ENCODE measurements around the gene RET. TPM values are rescaled to one million over a fixed set of nuclear protein-coding genes. Genes with fewer than 3 reads are reported as not detected.
A peak's percentile ranks its signal among the peaks of the same experiment; 100 is the strongest.

RET gene
- total RNA-seq, 8 experiments from 2014 or later = 0.36 to 24.1 (median 0.71) TPM

DNA sequence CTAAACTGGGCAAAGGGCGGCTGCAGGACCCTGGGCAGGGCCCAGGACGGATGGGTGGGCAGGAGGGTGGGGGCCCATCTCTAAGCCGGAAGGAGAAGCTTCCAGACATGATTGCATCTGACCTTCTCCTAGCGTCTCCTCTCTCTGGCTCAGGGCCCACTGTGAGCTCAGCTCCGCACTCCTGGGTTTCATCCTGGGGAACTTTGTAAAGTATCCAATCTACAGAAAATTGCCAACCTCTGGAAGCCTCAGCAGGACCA, 8.8 kb upstream of the RET start:
- WGBS, 10 experiments = 90 to 100% methylated on average over 1 to 2 of the region's 5 CpGs; no CpG with 5 or more reads in 8 of the 10 experiments
- ATAC-seq (replicated peaks in 6 of 8) = no peak

DNA sequence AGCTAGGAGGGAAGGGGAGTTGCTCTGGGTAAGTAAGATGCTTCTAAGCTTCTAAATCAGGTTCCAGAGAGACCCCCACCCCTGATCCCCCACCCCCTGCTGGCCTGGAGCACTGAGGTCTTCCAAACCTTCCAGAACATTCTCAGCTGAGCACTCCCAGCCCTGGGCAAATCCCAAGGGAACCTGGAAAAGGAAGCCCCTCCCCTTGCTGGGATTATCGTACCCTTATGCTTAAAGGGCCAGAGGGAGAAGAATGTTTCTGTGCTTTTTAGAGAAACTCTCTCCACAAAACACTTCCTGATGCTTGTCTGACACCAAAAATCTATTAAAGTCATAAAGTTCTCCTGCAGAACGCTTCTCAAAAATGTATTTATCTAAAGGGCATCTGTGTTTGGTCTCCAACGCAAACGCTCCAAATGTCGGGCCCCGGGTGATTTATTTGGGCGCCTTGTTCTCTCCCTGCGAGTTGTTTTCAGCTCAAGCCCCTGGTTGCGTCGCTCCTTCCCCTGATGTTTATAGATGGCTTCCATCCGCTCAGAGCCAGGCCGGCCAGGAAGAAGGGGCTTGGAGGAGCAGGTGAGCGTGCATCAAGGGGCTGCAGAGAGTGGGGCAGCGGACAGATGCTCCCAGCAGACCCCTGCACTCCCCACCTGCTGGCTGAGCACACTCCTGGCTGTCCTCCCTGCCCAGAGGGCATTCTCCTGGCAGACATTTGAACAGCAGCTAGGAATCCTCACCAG, 8.2 kb upstream of the RET start:
- H3K4me1 ChIP-seq (replicated peaks in 1 of 2) = peaks cover 20 to 75% of the 10 kb centered on the region in 2 donors
- ATAC-seq (replicated peaks in 6 of 8) = peak in 1 of 8 experiments; percentile 3
- in situ Hi-C loops (cut with MboI; ENCODE audit: low pct_unique_long_range_greater_than_20kb in 2 of 9, low sequenced_read_pairs in 9 of 9, unreplicated experiment in 9 of 9) = no loop called here
- 45 to 83% (median 73%) methylated on average over 2 to 9 of the region's 14 CpGs; no CpG with 5 or more reads in 4 of the 10 experiments for WGBS, 10 experiments
- H3K4me3 ChIP-seq = no peak overlapping the region
- H3K27ac ChIP-seq = peak overlapping the region in 1 of 2 donors; percentile 41

More for the DNA sequence above, 8.8 kb upstream of the RET start:
- H3K27ac ChIP-seq = no peak overlapping the region
- peaks cover 20 to 75% of the 10 kb centered on the region in 2 donors for H3K4me1 ChIP-seq (replicated peaks in 1 of 2)
- no peak overlapping the region for H3K4me3 ChIP-seq
- in situ Hi-C loops (cut with MboI; ENCODE audit: low pct_unique_long_range_greater_than_20kb in 2 of 9, low sequenced_read_pairs in 9 of 9, unreplicated experiment in 9 of 9) = no loop called here

DNA sequence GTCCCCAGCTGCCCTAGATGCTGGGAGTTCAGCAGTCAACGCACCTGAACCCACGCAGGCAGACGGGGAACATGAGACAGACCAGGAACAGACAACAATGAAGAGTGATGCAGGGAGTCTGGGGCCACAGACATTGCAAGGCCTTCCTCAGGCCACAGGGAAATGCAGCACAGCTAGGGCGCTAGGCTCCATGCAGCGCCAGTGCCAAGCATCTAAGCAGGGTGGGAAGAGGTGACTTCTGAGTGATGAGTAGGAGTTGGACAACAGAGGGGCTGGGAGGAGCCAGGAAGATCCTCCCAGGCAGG, 7.7 kb upstream of the RET start:
- 55 to 100% (median 75%) methylated on average over 2 to 4 of the region's 5 CpGs; no CpG with 5 or more reads in 7 of the 10 experiments for WGBS, 10 experiments
- ATAC-seq (replicated peaks in 6 of 8) = peak in 3 of 8 experiments; percentile 2 to 32 (median 3)

DNA sequence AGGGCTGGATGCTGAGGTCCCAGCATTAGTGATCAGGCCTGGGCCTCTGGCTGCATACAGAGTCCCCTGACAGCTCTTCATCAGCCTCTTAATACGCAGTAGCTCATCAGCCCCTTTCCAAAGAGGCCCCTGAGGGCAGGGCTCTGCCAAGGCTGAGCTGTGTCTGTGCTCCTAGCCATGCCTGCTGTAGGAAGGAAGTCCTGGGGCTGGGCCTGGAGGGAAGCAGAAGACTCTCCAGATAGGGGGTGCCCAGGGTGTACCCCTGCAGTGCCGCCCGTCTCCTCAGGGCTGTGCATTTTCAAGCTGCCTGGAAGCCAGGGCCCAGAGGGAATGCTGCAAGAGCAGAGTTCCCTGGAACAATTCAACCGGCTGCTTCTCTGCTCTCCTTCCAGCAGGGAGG, 7.3 kb upstream of the RET start:
- ATAC-seq (replicated peaks in 6 of 8) = peak in 5 of 8 experiments; percentile 15 to 66 (median 21)
- Histone ChIP-seq H3K27ac (no peak overlapping the region), H3K4me1 (replicated peaks in 1 of 2) (peaks cover 20 to 69% of the 10 kb centered on the region in 2 donors), H3K4me3 (no peak overlapping the region)
- in situ Hi-C loops (cut with MboI; ENCODE audit: low pct_unique_long_range_greater_than_20kb in 2 of 9, low sequenced_read_pairs in 9 of 9, unreplicated experiment in 9 of 9) = no loop called here
- 22 to 60% (median 40%) methylated on average over 1 to 3 of the region's 4 CpGs; no CpG with 5 or more reads in 7 of the 10 experiments for WGBS, 10 experiments

More for the DNA sequence above, 7.7 kb upstream of the RET start:
- H3K27ac ChIP-seq = no peak overlapping the region
- peaks cover 20 to 73% of the 10 kb centered on the region in 2 donors for H3K4me1 ChIP-seq (replicated peaks in 1 of 2)
- in situ Hi-C loops (cut with MboI; ENCODE audit: low pct_unique_long_range_greater_than_20kb in 2 of 9, low sequenced_read_pairs in 9 of 9, unreplicated experiment in 9 of 9) = no loop called here
- no peak overlapping the region for H3K4me3 ChIP-seq

DNA sequence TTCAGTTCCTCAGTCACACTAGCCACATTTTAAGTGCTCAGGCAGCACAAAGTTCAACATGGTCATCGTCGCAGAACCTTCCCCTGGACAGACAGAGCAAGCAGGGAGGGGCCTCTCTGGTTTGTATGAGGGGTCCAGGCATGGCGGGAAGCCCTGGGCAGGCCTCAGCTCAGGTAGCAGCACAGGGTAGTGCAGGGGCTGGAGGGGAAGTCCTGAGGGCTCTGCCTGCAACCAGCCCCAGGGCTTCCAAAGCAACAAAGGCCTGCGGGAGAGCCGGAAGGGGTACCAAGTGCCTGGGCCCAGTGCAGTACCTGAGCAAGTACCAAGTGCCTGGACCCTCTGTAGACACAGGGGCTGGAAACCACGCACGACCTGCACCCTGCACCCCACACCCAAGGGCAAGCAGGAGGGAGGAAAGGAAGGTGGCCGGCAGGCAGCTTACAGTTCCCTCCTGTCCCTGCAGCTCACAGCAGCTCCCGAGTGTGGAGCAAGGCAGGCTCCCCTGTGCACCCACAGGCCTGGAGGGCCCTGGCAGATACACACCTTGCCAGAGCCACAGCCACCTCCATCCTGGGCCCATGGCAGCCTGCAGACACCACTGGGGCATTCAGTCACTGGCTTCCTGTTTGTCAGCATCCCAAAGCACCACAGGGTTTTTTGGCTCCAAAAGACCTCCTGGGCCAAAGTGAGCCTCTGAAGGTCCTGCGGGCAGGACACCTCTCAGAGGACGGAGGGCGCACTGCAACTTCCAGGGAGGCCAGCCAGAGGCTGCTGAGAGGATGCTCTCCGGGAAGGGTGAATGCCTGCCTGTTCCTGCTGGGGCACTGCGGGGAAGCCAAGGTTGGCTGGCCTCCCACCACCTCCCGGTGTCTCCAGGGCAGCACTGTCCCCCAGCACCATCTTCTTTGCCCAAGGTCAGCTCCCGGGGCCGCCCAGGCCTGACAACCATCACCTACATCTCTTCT, 6.5 kb upstream of the RET start:
- H3K27ac ChIP-seq = no peak overlapping the region
- ATAC-seq (replicated peaks in 6 of 8) = no peak
- peaks cover 14 to 61% of the 10 kb centered on the region in 2 donors for H3K4me1 ChIP-seq (replicated peaks in 1 of 2)
- H3K4me3 ChIP-seq = no peak overlapping the region
- 30 to 100% (median 75%) methylated on average over 2 to 5 of the region's 17 CpGs; no CpG with 5 or more reads in 4 of the 10 experiments for WGBS, 10 experiments
- in situ Hi-C loops (cut with MboI; ENCODE audit: low pct_unique_long_range_greater_than_20kb in 2 of 9, low sequenced_read_pairs in 9 of 9, unreplicated experiment in 9 of 9) = no loop called here

DNA sequence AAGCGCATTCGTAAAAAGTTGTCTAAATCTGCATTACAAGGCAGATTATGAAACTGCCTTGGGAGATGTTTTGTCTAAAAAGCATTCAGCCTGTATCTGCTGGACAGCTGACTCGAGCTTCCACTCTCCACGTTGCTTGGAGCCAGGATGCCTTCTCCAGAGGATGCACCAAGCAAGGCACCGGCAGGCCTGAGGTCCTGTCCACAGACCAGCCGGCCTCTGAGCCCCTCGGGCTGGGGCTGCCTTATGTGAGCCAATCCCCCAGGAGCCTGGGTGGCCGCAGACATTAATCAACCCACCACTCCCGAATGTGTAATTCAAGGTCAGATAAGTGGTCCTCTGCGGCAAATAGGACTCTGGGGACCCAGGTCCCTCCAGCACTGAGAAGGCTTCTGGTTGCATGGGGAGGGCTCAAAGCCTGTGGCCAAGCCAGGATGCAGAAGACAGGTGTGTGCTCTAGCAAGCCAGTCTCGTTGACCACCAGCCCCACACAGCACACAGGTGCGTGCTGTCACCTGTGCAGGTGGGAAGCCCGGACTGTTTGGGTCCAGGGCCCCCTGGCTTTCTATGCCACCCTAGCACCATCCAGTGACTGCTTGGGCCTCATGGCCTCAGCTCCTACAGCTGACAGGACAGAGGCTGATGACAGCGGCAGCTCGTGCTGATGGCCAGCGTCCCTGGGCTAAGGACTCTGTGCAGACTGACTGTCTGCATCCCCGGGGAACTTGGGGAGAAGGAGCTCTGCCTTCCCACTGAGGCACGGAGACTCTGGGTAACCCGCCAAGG, 4.8 kb upstream of the RET start:
- in situ Hi-C loops (cut with MboI; ENCODE audit: low pct_unique_long_range_greater_than_20kb in 2 of 9, low sequenced_read_pairs in 9 of 9, unreplicated experiment in 9 of 9) = no loop called here
- ATAC-seq (replicated peaks in 6 of 8) = peak in 3 of 8 experiments; percentile 37 to 65 (median 49)
- 40 to 83% (median 55%) methylated on average over 1 to 10 of the region's 19 CpGs; no CpG with 5 or more reads in 3 of the 10 experiments for WGBS, 10 experiments

DNA sequence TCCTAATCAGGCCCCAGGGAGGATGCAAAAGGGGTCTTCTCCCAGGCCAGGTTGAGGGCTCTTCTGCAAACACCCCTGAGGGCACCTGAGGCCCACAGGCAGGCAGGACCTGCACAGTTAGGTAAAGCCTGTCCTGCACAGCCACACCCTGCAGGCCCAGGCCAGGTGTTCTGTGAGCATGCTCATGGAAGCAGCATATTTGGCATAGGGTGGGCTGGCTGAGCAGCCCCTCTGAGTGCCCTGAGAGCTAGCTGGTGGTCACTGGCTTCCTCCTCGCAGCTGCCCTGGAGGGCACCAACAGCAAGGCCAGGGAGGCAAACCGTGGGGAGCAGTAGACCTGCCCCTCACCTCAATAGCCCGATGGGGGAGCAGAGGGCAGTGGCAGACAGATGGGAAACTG, 3.7 kb upstream of the RET start:
- H3K4me1 ChIP-seq (replicated peaks in 1 of 2) = peaks cover 6 to 40% of the 10 kb centered on the region in 2 donors
- in situ Hi-C loops (cut with MboI; ENCODE audit: low pct_unique_long_range_greater_than_20kb in 2 of 9, low sequenced_read_pairs in 9 of 9, unreplicated experiment in 9 of 9) = no loop called here
- no peak overlapping the region for H3K4me3 ChIP-seq
- no peak overlapping the region for H3K27ac ChIP-seq
- WGBS, 10 experiments = 40 to 100% methylated on average over 1 to 2 of the region's 3 CpGs; no CpG with 5 or more reads in 8 of the 10 experiments
- no peak for ATAC-seq (replicated peaks in 6 of 8)

More for the DNA sequence above, 4.8 kb upstream of the RET start:
- H3K4me3 ChIP-seq = no peak overlapping the region
- no peak overlapping the region for H3K27ac ChIP-seq
- H3K4me1 ChIP-seq (replicated peaks in 1 of 2) = peaks cover 6 to 44% of the 10 kb centered on the region in 2 donors

DNA sequence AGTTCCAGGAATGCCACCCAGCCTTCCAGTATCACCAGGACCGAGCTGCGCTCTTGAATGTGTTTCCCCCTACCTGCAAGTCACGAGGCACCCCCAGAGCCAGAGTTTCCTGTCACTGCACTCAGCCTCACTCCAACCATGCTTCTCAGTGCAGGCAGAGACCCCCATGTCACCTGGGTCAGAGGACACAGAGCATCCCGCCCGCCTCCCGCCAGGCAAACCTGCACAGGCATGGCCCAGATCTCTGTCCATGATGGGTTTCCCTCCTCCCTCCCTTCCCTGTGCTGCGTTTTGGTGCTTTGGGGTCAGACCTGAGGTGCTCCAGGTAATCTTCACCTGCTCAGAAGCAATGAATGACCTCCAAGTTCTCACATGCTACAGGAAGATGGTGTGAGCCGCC, 3.1 kb upstream of the RET start:
- Histone ChIP-seq H3K4me1 (replicated peaks in 1 of 2) (peaks cover 6 to 35% of the 10 kb centered on the region in 2 donors), H3K4me3 (no peak overlapping the region), H3K27ac (no peak overlapping the region)
- no peak for ATAC-seq (replicated peaks in 6 of 8)
- in situ Hi-C loops (cut with MboI; ENCODE audit: low pct_unique_long_range_greater_than_20kb in 2 of 9, low sequenced_read_pairs in 9 of 9, unreplicated experiment in 9 of 9) = no loop called here
- 14 to 89% (median 35%) methylated on average over 1 to 3 of the region's 8 CpGs; no CpG with 5 or more reads in 7 of the 10 experiments for WGBS, 10 experiments

DNA sequence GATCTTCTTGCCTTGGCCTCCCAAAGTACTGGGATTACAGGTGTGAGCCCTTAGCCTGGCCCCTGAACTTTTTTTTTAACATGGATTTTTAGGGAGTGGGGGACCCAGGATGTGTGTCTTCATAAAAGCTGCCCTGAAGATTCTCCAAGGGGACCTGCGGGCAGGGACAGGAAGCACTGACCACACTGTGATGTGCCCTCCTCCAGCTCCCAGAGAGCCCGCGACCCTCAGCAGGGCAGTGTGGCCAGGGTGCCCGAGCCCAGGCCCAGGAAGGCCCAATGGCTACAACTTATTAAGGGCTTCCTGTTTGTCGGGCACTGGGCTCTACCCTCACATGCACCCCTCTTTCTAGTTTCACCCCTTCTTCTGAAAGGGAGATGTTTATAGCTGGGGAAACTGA, 2.5 kb upstream of the RET start:
- WGBS, 10 experiments = 90 to 100% (median 90%) methylated on average over 1 to 2 of the region's 5 CpGs; no CpG with 5 or more reads in 7 of the 10 experiments
- ATAC-seq (replicated peaks in 6 of 8) = no peak
- H3K4me3 ChIP-seq = no peak overlapping the region
- peaks cover 6 to 28% of the 10 kb centered on the region in 2 donors for H3K4me1 ChIP-seq (replicated peaks in 1 of 2)
- in situ Hi-C loops (cut with MboI; ENCODE audit: low pct_unique_long_range_greater_than_20kb in 2 of 9, low sequenced_read_pairs in 9 of 9, unreplicated experiment in 9 of 9) = no loop called here
- no peak overlapping the region for H3K27ac ChIP-seq

DNA sequence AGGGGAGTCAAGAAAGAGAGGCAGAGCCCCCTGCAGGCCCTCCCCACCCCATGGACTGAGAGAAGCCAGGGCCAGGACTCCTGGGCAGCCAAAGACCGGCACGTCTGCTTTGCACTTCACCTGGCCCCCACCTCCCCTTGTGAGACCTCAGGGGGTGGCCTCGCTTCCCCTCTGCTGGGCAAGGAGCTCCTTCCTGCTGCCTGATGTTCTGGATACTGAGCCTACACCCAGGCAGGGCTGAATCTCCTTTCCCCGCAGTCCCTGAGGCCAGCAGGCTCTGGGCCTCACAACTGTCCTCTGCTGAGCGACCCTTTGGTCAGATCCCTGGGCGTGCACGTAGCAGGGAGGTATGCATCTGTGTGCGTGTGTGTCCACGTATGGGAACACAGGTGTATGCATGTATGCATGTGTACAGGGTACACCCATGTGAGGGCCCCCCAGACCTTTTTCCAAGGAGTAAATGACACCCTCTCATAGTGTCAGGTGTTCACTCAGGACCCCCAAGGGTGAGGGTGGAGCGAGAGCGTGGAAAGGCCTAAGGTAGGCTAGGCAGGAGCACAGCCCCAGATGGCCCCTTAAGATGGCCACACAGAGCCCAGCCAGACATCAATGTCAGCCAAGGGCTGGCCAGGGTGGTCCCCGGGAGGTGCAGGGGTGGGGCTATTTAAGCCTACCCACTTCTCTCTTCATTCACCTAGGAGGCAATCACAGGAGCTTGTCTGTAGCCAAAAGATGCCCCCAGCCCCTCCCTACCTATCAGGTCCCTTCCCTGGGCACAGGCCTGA, 1.9 kb upstream of the RET start:
- Histone ChIP-seq H3K4me1 (replicated peaks in 1 of 2) (peaks cover 6 to 23% of the 10 kb centered on the region in 2 donors), H3K27ac (no peak overlapping the region), H3K4me3 (no peak overlapping the region)
- 20 to 100% (median 79%) methylated on average over 1 to 5 of the region's 12 CpGs; no CpG with 5 or more reads in 6 of the 10 experiments for WGBS, 10 experiments
- no peak for ATAC-seq (replicated peaks in 6 of 8)
- in situ Hi-C loops (cut with MboI; ENCODE audit: low pct_unique_long_range_greater_than_20kb in 2 of 9, low sequenced_read_pairs in 9 of 9, unreplicated experiment in 9 of 9) = loop anchor here in 1 of 9 experiments (25.0 kb wide), 1 partner anchor 213 kb away; no protein-coding TSS in a partner anchor

DNA sequence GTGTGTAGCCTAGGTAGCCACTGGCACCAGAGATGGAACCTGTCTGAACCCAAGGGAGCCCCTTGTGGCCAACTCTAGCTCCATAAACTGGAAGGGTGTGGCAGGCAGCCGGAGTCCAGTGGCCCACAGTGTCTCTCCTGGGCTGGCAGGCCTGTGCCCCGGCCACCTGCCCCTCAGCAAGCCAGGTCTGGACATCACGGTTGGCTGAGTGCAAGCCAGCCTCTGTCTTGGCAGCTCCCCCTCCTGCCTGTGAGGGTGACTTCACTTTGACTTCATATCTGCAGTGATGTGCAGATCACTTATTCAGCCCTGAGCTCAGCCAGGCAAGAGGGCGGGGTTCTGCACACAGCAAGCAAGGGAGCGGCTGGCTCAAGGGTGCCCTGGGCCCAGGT, 1.3 kb upstream of the RET start:
- 50 to 92% (median 63%) methylated on average over 1 to 3 of the region's 5 CpGs; no CpG with 5 or more reads in 5 of the 10 experiments for WGBS, 10 experiments
- Histone ChIP-seq H3K27ac (no peak overlapping the region), H3K4me3 (peak overlapping the region in 2 of 5 donors; percentile 44 to 58), H3K4me1 (replicated peaks in 1 of 2) (peaks cover 6 to 23% of the 10 kb centered on the region in 2 donors)
- in situ Hi-C loops (cut with MboI; ENCODE audit: low pct_unique_long_range_greater_than_20kb in 2 of 9, low sequenced_read_pairs in 9 of 9, unreplicated experiment in 9 of 9) = loop anchor here in 1 of 9 experiments (25.0 kb wide), 1 partner anchor 213 kb away; no protein-coding TSS in a partner anchor
- ATAC-seq (replicated peaks in 6 of 8) = peak; percentile 13 to 71 (median 44)

Measured in motor neuron (in vitro differentiated cells).